KBM-7 (cell line): ENCODE results near the gene CDC42EP3.
A peak's percentile ranks its signal among the peaks of the same experiment; 100 is the strongest.

Source experiments
- DNase-seq: peaks from one replicate; pipeline ENCODE4 v3.0.0-alpha.2; 2015
- in situ Hi-C: fragments of 300-500 bp; cut with MboI; formaldehyde crosslinking; loops from 2 replicates; pipeline ENCODE4 v1.14.3; 2020; ENCODE audit warnings: low sequenced_read_pairs, low pct_unique_long_range_greater_than_20kb, mixed read lengths

Gene CDC42EP3

DNA sequence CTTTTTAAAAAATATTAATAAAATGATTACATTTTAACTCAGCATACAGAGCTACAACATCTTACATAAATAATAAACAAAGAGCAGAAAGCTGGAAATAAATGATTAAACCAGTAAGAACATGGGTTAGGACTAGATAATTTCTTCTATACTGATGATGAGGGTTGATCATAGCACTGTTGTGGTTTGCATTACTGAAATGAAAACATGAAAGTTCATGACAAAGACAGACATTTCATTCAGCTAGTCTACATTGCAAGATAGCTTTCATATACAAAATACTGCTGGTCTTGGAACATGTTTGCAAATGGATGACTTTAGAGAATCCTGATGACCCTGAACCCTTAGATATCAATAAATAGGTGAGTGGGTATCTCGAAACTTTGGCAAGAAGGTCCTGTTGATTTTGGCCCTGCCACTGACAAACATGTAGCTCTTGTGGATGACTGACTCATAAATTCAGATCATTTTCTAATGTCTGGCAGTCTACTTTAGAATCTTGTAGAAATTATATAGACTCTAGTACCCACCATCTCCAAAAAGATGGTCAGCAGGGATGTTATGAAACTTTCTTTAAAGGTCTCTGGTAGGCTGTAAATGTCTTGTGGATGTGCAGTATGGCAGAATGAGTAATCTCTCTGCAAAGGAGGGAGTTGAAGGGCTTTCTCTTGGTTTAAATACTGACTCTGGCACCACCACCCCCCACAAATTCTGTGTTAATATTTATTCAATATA lies 15.5 kb upstream of the CDC42EP3 start:
- in situ Hi-C loops: no loop called here

GRCh38 chr2:37684809-37685208 lies 13.4 kb upstream of the CDC42EP3 start:
- no peak for DNase-seq
- in situ Hi-C loops: no loop called here

More for the DNA sequence above, 15.5 kb upstream of the CDC42EP3 start:
- no peak for DNase-seq

GRCh38 chr2:37683921-37684780 lies 12.7 kb upstream of the CDC42EP3 start:
- DNase-seq: no peak
- in situ Hi-C loops: no loop called here

- in situ Hi-C loops: no loop called here
- DNase-seq: no peak
Measured at GRCh38 chr2:37683241-37683640, 11.8 kb upstream of the CDC42EP3 start.

DNA sequence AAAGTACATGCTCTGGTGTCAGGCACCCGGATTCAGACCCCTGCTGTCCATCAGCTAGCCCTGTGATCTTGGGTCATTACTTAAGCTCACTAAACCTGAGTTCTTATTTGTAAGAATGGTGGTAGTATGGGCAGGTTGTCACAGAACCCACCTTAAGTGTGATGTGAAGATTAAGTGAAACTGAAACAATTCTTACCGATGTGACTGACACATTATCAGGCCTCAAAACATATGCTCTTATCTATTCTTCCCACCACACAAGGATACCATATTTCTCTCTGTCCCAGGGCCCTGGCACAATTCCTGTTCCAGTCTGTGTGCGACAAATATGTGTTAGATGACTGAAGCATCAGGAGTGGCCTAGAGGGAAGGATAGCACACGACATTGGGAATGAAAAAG lies 11.0 kb upstream of the CDC42EP3 start:
- no peak for DNase-seq
- in situ Hi-C loops: no loop called here

DNA sequence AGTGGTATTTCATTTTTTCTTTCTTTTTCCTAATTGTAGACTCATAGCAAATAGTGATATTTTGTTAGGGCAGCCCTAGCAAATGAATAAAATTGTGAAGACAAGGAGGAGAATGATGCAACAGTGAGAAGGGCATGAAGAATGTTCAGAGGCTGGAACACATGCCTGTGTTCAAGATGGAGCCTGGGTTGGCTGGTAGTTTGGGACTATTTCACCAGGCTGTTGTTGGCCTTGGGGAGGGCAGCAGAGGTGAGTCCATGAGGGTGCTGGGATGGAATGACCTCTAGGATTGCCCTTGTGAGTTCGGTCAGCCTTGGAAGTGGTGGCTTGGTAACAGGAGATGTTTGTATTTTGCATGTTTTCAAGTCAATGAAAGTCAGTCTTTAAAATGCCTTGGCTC lies 10.1 kb upstream of the CDC42EP3 start:
- DNase-seq: no peak
- in situ Hi-C loops: no loop called here

DNA sequence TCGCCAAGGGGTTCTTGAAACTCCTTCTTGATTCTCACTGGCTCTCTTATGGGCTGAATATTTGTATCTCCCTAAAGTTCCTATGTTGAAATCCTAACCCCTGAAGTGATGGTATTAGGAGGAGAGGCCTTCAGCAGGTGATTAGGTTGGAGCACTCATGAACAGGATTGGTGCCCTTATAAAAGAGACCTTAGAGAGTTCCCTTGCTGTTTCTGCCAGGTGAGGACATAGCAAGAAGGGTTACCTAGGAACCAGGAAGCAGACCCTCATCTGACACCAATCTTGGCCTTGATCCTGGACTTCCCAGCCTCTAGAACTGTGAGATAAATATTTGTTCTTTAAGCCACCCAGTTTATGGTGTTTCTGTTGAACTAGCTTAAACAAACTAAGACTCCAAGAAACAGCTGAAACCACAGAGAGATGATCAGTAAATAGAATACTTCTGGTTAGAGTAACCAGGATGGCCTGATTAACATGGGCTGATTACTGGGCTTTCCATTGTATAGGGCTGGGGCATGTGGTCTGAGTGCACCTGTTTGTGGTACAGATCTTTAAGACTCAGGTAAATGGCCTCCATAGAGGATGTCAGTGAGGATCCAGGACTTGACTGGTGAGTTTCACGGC lies 7.7 kb upstream of the CDC42EP3 start:
- no peak for DNase-seq
- in situ Hi-C loops: no loop called here

- in situ Hi-C loops: no loop called here
- no peak for DNase-seq
Measured at GRCh38 chr2:37676274-37676673, 4.8 kb upstream of the CDC42EP3 start.

DNA sequence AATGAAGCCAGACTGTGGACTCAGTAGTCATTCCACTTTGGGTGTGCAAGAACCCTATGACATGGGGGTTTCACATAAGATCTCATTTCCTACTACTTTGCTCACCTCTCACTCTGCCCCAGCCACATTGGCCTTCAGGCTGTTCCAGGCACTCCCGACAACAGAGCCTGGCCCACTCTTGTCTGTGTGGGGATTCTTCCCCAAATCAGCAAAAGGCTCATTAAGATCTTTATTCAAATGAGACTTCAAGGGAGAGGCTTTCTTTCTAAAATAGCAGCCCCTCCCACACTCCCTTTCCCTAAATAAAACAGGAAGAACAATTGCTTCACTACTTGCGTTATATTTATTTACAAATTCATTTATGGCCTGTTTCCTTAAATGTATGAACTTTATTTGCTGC lies 3.5 kb upstream of the CDC42EP3 start:
- in situ Hi-C loops: no loop called here

DNA sequence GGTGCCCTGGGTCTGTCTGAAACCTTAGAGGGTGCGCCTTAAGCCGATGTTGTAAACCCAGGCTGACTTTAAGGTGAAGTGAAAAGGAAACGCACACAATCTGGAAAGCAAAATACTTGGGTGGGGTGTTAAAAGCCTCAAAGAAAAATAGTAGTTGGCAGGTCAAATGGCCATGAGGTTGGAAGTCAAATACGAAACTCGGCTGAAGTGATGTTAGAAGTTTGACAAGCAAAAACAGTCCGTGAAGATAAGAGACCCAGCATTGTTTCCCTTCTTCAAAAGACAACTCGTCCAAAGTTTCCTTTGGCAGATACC lies 1.4 kb upstream of the CDC42EP3 start:
- in situ Hi-C loops: no loop called here
- DNase-seq: no peak

More for the DNA sequence above, 3.5 kb upstream of the CDC42EP3 start:
- no peak for DNase-seq

DNA sequence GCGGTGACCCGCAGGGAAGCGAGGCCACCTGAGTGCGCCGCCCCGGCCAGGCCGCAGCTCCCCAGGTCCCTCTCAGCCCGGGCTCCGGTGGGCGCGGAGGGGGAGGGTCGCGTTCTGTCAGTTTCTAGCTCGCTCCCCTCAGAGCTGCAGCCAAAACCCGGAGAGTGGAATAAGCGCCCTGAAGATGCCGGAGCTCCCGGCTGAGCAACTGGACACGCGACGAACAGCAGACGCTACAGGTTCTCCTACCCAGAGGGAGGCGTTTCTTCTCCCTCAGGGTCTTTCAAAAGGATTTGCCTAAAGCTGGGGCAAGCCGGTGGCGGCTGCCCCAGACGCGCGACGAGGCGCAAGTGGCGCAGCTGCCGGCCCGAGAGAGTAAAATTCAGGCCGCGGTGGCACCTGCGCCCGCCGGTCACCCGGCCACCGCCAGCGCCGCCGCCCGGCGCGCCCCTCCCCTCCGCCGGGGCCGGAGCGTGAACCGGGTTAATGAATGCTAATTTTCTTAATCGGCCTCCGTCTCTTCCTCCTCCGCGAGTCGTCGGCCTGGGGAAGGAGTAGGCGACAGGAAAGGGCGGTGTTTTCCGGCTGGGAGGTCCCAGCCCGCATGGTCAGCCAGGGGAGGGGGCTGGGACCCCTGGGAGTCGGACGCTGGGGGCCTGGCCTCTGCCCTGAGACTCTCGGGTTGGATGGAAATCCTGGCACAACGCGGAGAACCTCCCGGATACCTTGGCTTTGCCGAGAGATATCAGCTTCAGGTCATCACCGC lies 845 bp upstream of the CDC42EP3 start:
- DNase-seq: peak; percentile 76
- in situ Hi-C loops: no loop called here

DNA sequence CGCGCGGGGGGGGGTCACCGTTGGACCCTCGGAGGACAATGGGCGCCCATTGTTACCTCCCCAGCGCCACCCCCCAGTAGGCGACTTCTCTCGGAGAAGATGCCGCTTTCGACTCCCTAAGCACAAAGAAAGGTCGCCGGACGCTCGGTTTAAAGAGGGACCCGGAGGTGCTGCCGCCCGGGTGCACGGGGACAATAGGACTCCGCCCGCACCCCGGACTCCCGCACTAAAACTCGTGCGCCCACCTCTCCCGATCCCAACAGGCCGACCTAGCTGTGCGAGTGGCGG lies 318 bp upstream of the CDC42EP3 start:
- no peak for DNase-seq
- in situ Hi-C loops: no loop called here

GRCh38 chr2:37670378-37671008 lies 949 bp downstream of the CDC42EP3 start:
- in situ Hi-C loops: no loop called here

GRCh38 chr2:37669446-37669845 lies 2.0 kb downstream of the CDC42EP3 start:
- in situ Hi-C loops: no loop called here
- no peak for DNase-seq

More at GRCh38 chr2:37670378-37671008, 949 bp downstream of the CDC42EP3 start:
- no peak for DNase-seq

DNA sequence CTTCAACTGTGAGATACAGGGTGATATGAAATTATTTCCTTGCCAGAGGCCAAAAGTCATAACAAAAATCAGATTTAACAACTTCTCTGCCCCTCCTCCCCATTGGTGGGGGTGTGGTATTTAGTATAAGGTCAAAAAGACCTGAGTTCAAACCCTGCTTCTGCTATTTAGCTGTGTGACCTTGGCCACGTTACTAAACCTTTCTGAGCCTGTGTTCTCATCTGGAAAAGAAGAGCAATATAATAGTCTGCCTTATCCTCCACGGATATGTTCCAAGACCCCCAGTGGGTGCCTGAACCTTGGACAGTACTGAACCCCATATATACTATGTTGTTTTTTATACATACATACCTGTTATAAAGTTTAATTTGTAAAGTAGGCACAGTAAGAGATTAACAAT lies 3.7 kb downstream of the CDC42EP3 start:
- in situ Hi-C loops: no loop called here

DNA sequence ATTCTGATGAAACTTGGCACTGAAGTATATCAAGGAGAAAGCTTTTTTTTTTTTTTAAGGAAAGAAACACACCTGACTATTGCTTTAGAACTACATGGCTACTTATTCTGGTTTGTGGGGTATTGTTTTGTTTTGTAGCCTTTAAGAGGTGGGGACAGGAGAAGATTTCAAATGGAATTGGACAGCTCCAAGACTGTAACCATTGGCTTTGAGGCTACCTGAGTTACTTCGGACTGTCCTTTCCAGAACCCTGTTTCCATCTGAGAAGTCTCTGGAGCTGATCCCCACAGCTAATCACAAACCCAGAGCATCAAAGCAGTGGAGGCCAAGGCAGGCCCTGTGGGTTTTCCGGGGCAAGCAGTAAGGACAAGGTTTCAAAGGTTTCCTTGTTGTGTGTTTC lies 4.7 kb downstream of the CDC42EP3 start:
- in situ Hi-C loops: no loop called here
- DNase-seq: no peak

More for the DNA sequence above, 3.7 kb downstream of the CDC42EP3 start:
- DNase-seq: no peak

- in situ Hi-C loops: no loop called here
- no peak for DNase-seq
Measured at GRCh38 chr2:37665604-37666362, 5.7 kb downstream of the CDC42EP3 start.

DNA sequence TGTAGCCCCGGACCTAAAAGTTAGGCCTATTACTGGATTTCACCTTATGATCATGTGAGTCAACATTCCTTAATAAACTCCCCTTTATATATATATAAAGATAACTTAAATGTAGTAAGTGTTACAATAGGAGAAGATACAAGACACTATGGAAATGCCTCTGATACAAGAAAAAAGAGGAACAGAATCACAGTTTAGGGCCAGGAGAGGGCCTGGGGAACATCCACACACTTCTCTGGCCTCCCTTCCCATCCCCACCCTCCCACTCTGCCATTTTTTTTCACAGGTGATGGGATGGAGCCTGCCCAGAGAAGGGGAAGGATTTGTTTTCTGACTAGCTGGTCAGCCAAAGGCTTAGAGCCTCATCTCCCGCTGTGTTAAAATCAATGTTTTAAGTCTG lies 6.4 kb downstream of the CDC42EP3 start:
- in situ Hi-C loops: no loop called here
- no peak for DNase-seq

GRCh38 chr2:37664231-37664643 lies 7.2 kb downstream of the CDC42EP3 start:
- in situ Hi-C loops: no loop called here
- peak; percentile 61 for DNase-seq
